ENCODE measurements around the gene SFXN4. TPM values are rescaled to one million over a fixed set of nuclear protein-coding genes. Genes with fewer than 3 reads are reported as not detected.

Gene SFXN4
- total RNA-seq, 2 donors from 2014 or later, result 20.5 to 32.0 TPM

- H3K4me3 ChIP-seq, result no peak overlapping the region
- H3K36me3 ChIP-seq (replicated peaks in 1 of 2; ENCODE audit: insufficient read depth in 1 of 2, low read depth in 2 of 2), result peaks cover 5 to 28% of the 10 kb centered on the region in 2 donors
- DNase-seq, result no peak
- no peaks in the 10 kb centered on the region for H3K9me3 ChIP-seq
- no peak overlapping the region for H3K27ac ChIP-seq
- no peaks in the 10 kb centered on the region for H3K4me1 ChIP-seq
- no peak for ATAC-seq
- TF ChIP-seq POLR2A (IDR thresholded peaks at IDR 0.05), result no peak
- TF ChIP-seq, protein P1, sequence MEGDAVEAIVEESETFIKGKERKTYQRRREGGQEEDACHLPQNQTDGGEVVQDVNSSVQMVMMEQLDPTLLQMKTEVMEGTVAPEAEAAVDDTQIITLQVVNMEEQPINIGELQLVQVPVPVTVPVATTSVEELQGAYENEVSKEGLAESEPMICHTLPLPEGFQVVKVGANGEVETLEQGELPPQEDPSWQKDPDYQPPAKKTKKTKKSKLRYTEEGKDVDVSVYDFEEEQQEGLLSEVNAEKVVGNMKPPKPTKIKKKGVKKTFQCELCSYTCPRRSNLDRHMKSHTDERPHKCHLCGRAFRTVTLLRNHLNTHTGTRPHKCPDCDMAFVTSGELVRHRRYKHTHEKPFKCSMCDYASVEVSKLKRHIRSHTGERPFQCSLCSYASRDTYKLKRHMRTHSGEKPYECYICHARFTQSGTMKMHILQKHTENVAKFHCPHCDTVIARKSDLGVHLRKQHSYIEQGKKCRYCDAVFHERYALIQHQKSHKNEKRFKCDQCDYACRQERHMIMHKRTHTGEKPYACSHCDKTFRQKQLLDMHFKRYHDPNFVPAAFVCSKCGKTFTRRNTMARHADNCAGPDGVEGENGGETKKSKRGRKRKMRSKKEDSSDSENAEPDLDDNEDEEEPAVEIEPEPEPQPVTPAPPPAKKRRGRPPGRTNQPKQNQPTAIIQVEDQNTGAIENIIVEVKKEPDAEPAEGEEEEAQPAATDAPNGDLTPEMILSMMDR (IDR thresholded peaks at IDR 0.05), result no peak
- no peaks in the 10 kb centered on the region for H3K27me3 ChIP-seq
- 83 to 90% methylated on average over 13 of the region's 13 CpGs for WGBS, 2 donors
- intact Hi-C loops (cut with DNase I), result no loop called here
Observed at GRCh38 chr10:119149729-119150128, 15.8 kb downstream of the SFXN4 start.

- TF ChIP-seq POLR2A (IDR thresholded peaks at IDR 0.05), result no peak
- TF ChIP-seq, protein P1 (IDR thresholded peaks at IDR 0.05), result no peak
- 93% methylated on average over 8 of the region's 8 CpGs for WGBS, 2 donors
- ATAC-seq (no peak), DNase-seq (no peak)
- Histone ChIP-seq H3K27ac (no peak overlapping the region), H3K4me1 (no peaks in the 10 kb centered on the region), H3K9me3 (no peaks in the 10 kb centered on the region), H3K4me3 (no peak overlapping the region), H3K36me3 (replicated peaks in 1 of 2; ENCODE audit: insufficient read depth in 1 of 2, low read depth in 2 of 2) (peaks cover under 1 to 24% of the 10 kb centered on the region in 2 donors), H3K27me3 (no peaks in the 10 kb centered on the region)
- intact Hi-C loops (cut with DNase I), result no loop called here
Observed at GRCh38 chr10:119149157-119149556, 16.4 kb downstream of the SFXN4 start.

GRCh38 chr10:119143657-119144056, 21.9 kb downstream of the SFXN4 start:
- H3K36me3 ChIP-seq (replicated peaks in 1 of 2; ENCODE audit: insufficient read depth in 1 of 2, low read depth in 2 of 2), result peaks cover 0 to 13% of the 10 kb centered on the region in 2 donors
- no peaks in the 10 kb centered on the region for H3K4me1 ChIP-seq
- no peak for DNase-seq
- ATAC-seq, result no peak
- no peaks in the 10 kb centered on the region for H3K9me3 ChIP-seq
- TF ChIP-seq, protein P1 (IDR thresholded peaks at IDR 0.05), result no peak
- no peak for TF ChIP-seq POLR2A (IDR thresholded peaks at IDR 0.05)
- no peaks in the 10 kb centered on the region for H3K27me3 ChIP-seq
- 95 to 96% methylated on average over 9 to 10 of the region's 10 CpGs for WGBS, 2 donors
- intact Hi-C loops (cut with DNase I), result no loop called here
- no peak overlapping the region for H3K27ac ChIP-seq
- H3K4me3 ChIP-seq, result no peak overlapping the region

DNA sequence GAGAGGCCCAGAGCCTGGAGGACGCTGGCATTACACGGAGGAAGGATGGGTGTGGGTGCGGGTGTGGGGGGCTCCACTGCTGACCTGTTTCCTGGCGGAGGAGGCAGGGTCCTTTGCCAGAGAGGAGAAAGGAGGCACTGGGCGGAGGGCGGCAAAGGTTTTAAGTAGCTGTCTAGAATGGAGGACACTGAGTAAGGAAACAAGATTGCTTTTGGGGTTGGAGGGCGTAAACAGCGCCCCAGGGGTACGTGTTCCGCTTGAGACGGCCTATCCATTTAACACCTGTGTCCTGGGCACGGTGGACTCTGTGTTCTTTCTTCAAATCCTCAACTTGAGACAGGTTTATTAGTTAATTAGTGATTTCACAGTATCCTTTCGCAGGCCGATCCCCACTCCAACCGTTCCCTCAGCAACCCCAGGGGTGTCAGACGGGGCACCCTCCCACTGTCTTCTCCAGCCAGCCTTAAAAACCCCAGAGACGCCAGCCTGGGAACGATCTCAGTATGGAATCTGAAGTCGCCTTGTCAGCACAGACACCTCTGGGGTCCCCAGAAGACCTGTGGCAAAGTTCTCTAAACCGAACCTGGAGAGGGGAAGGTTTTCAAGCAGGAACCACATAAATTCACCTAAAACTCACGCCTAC, 24.8 kb downstream of the SFXN4 start:
- Histone ChIP-seq H3K4me1 (no peaks in the 10 kb centered on the region), H3K9me3 (no peaks in the 10 kb centered on the region), H3K36me3 (replicated peaks in 1 of 2; ENCODE audit: insufficient read depth in 1 of 2, low read depth in 2 of 2) (peaks cover 0 to 1% of the 10 kb centered on the region in 2 donors), H3K4me3 (no peak overlapping the region), H3K27me3 (no peaks in the 10 kb centered on the region), H3K27ac (no peak overlapping the region)
- WGBS, 2 donors, result 86 to 88% methylated on average over 16 to 21 of the region's 21 CpGs
- intact Hi-C loops (cut with DNase I), result no loop called here
- no peak for ATAC-seq
- no peak for DNase-seq
- TF ChIP-seq, protein P1 (IDR thresholded peaks at IDR 0.05), result no peak
- no peak for TF ChIP-seq POLR2A (IDR thresholded peaks at IDR 0.05)

Measured in body of pancreas (tissue), 4 donors.